Measurements from ENCODE around the gene SLC9C1. TPM values are rescaled to one million over a fixed set of nuclear protein-coding genes. Genes with fewer than 3 reads are reported as not detected.

Gene SLC9C1
- total RNA-seq = not detected

DNA sequence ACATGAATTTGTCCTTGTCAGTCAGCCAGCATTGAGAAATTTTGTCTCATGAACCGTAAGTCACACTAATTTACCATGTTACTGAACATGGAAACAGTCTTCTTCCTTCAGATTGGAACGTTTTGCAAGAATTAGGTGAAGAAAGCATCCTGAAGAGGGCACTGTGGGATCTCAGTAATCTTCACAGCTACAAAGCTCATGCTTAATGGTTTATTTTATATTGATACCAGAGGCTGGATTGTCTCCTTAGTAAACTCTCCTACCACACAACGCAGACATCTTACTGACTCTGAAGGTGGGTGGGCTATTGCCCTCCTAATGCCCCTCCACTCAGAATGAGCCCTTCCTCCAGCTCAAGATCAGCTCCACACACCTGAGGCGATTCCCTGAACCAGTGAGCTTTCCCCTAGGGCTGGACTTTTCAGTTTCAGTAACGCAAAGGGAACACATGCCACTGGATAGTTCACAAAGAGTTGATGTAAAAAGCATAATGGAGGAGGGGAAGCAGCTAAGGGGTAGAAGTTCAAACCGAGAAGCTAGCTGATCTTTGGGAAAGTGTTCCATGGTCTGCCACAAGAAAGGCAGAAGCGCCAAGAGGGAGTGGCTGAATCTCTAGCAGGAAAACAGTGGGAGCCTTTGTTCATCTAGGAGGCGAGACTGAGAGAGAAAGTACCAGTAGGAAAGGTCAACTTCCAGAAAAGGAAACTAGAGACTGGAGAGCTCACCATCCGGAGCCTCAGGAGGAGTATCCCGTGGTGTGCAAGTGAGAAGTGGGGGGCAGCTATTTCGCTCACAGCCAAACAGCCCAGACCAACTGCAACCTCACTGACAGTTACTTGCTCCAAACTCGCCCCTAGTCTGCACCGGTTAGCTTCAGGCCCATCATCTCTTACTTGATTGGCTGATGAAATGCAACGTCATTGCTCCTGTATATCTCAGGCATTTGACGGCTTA is at the start of gene SLC9C1:
Gene SLC9C1, minus strand, starts transcription at position 849 of the 954 bp plus-strand sequence. CDS start 7,425 bp downstream, outside the sequence.
- peak; percentile 85 for ATAC-seq (ENCODE audit: insufficient number of reproducible peaks, low FRiP score, low read depth)
- H3K9me3 ChIP-seq = no peaks in the 10 kb centered on the region
- peak within 1 kb of the TSS; percentile 75 for H3K4me3 ChIP-seq
- TF ChIP-seq CTCF (IDR thresholded peaks at IDR 0.05) = peak; percentile 48
- no peak for DNase-seq (ENCODE audit: low spot score)
- H3K36me3 ChIP-seq = no peaks in the 10 kb centered on the region
- H3K27ac ChIP-seq = peak within 1 kb of the TSS; percentile 53 to 79
- H3K4me1 ChIP-seq (ENCODE audit: control insufficient read depth in 1 of 2, low read depth in 2 of 2) = peaks cover 0 to 4% of the 10 kb centered on the region in 2 donors
- no peaks in the 10 kb centered on the region for H3K27me3 ChIP-seq (replicated peaks; ENCODE audit: insufficient read depth)

GRCh38 chr3:112341386-112341785 is 47.4 kb upstream of the SLC9C1 start:
- no peak for ATAC-seq (ENCODE audit: insufficient number of reproducible peaks, low FRiP score, low read depth)
- Histone ChIP-seq H3K9me3 (no peaks in the 10 kb centered on the region), H3K4me3 (no peak overlapping the region), H3K36me3 (peaks cover 5% of the 10 kb centered on the region), H3K27ac (peak overlapping the region in 1 of 2 donors; percentile 29), H3K27me3 (replicated peaks; ENCODE audit: insufficient read depth) (no peaks in the 10 kb centered on the region), H3K4me1 (ENCODE audit: control insufficient read depth in 1 of 2, low read depth in 2 of 2) (peaks cover 27 to 60% of the 10 kb centered on the region in 2 donors)
- no peak for DNase-seq (ENCODE audit: low spot score)
- TF ChIP-seq CTCF (IDR thresholded peaks at IDR 0.05) = no peak

GRCh38 chr3:112339609-112340008 is 45.6 kb upstream of the SLC9C1 start:
- Histone ChIP-seq H3K9me3 (no peaks in the 10 kb centered on the region), H3K4me1 (ENCODE audit: control insufficient read depth in 1 of 2, low read depth in 2 of 2) (peaks cover 25 to 66% of the 10 kb centered on the region in 2 donors), H3K36me3 (no peaks in the 10 kb centered on the region), H3K27ac (peak overlapping the region in 1 of 2 donors; percentile 19), H3K4me3 (no peak overlapping the region), H3K27me3 (replicated peaks; ENCODE audit: insufficient read depth) (no peaks in the 10 kb centered on the region)
- no peak for TF ChIP-seq CTCF (IDR thresholded peaks at IDR 0.05)
- DNase-seq (ENCODE audit: low spot score) (no peak), ATAC-seq (ENCODE audit: insufficient number of reproducible peaks, low FRiP score, low read depth) (no peak)

DNA sequence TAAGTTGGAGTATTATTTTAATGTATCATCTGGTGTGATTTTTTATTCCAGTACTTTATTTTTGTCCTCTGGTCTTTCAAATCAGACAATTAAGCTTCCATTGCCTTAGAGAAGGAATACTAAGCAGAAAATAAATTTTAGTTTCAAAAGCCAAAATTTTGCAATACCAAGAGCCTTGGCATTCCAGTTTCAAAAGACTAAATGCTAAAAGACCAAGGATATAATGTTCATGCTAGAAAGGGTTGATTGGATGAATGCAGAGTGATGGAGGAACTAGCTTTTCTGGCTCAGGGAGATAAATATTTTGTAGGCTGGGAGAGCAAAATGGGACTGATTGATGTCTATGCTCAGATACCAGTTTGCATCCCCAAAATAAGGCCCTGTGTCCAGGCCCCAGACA is 45.1 kb upstream of the SLC9C1 start:
- no peaks in the 10 kb centered on the region for H3K27me3 ChIP-seq (replicated peaks; ENCODE audit: insufficient read depth)
- TF ChIP-seq CTCF (IDR thresholded peaks at IDR 0.05) = no peak
- H3K27ac ChIP-seq = peak overlapping the region in 1 of 2 donors; percentile 19
- H3K36me3 ChIP-seq = no peaks in the 10 kb centered on the region
- ATAC-seq (ENCODE audit: insufficient number of reproducible peaks, low FRiP score, low read depth) (no peak), DNase-seq (ENCODE audit: low spot score) (no peak)
- H3K4me1 ChIP-seq (ENCODE audit: control insufficient read depth in 1 of 2, low read depth in 2 of 2) = peaks cover 25 to 66% of the 10 kb centered on the region in 2 donors
- H3K4me3 ChIP-seq = no peak overlapping the region
- no peaks in the 10 kb centered on the region for H3K9me3 ChIP-seq

DNA sequence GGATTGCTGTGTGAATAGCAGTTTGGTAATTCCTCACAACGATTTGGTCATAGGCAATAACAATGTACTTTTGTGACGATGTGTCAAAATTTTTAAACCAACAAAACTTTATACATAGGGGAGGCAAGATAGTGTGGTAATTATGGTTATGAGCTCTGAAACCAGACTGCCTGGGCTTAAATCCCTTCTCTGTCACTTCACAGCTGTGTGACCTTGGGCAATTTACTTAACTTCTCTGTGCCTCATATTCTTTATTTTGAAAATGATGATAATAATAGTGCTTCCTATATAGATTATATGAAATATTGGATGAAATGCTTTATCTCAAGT is 44.7 kb upstream of the SLC9C1 start:
- no peak for ATAC-seq (ENCODE audit: insufficient number of reproducible peaks, low FRiP score, low read depth)
- no peaks in the 10 kb centered on the region for H3K36me3 ChIP-seq
- no peaks in the 10 kb centered on the region for H3K9me3 ChIP-seq
- no peak overlapping the region for H3K4me3 ChIP-seq
- peak overlapping the region in 1 of 2 donors; percentile 19 for H3K27ac ChIP-seq
- TF ChIP-seq CTCF (IDR thresholded peaks at IDR 0.05) = no peak
- H3K27me3 ChIP-seq (replicated peaks; ENCODE audit: insufficient read depth) = no peaks in the 10 kb centered on the region
- peaks cover 25 to 66% of the 10 kb centered on the region in 2 donors for H3K4me1 ChIP-seq (ENCODE audit: control insufficient read depth in 1 of 2, low read depth in 2 of 2)
- no peak for DNase-seq (ENCODE audit: low spot score)
